NCI-H510A (cell line): ENCODE results near the gene CREB3L2.

ENCODE experiments used
- DNase-seq: peaks from one replicate; lab custom pipeline; 2025; lab: John Stamatoyannopoulos, UW

CREB3L2 gene

GRCh38 chr7:137951700-137952425 is 50.0 kb downstream of the CREB3L2 start:
- DNase-seq = no peak

GRCh38 chr7:137950967-137951366 is 50.9 kb downstream of the CREB3L2 start:
- DNase-seq = no peak

GRCh38 chr7:137950263-137950621 is 51.6 kb downstream of the CREB3L2 start:
- no peak for DNase-seq

- no peak for DNase-seq
These were observed 52.2 kb downstream of the CREB3L2 start for GRCh38 chr7:137949416-137950262.

GRCh38 chr7:137948845-137949330 is 53.0 kb downstream of the CREB3L2 start:
- no peak for DNase-seq

- no peak for DNase-seq
These were observed 53.6 kb downstream of the CREB3L2 start for GRCh38 chr7:137948083-137948844.

GRCh38 chr7:137947046-137947445 is 54.8 kb downstream of the CREB3L2 start:
- no peak for DNase-seq

- no peak for DNase-seq
These were observed 55.9 kb downstream of the CREB3L2 start for GRCh38 chr7:137946011-137946410.

- DNase-seq = no peak
These were observed 57.7 kb downstream of the CREB3L2 start for GRCh38 chr7:137944168-137944567.

- no peak for DNase-seq
These were observed 58.7 kb downstream of the CREB3L2 start for GRCh38 chr7:137943132-137943551.

- no peak for DNase-seq
These were observed 59.3 kb downstream of the CREB3L2 start for GRCh38 chr7:137942484-137943115.

GRCh38 chr7:137940656-137941518 is 61.0 kb downstream of the CREB3L2 start:
- DNase-seq = no peak

- DNase-seq = no peak
These were observed 61.7 kb downstream of the CREB3L2 start for GRCh38 chr7:137940218-137940617.

- DNase-seq = no peak
These were observed 64.7 kb downstream of the CREB3L2 start for GRCh38 chr7:137937202-137937560.

GRCh38 chr7:137936509-137937201 is 65.2 kb downstream of the CREB3L2 start:
- DNase-seq = no peak

GRCh38 chr7:137935884-137936508 is 65.9 kb downstream of the CREB3L2 start:
- no peak for DNase-seq

- no peak for DNase-seq
These were observed 66.7 kb downstream of the CREB3L2 start for GRCh38 chr7:137934941-137935883.

GRCh38 chr7:137934176-137934826 is 67.6 kb downstream of the CREB3L2 start:
- DNase-seq = no peak
